GM18873 (cell line): ENCODE data around the gene MRPS2.

Experiments used
- ATAC-seq: cut with Tn5 transposase; IDR thresholded peaks from one replicate; pipeline ENCODE4 v1.9.1; 2021; ENCODE audit warnings: mild to moderate bottlenecking, moderate library complexity, moderate number of reproducible peaks; ENCODE audit not compliant: unreplicated experiment, low FRiP score

MRPS2 gene

DNA sequence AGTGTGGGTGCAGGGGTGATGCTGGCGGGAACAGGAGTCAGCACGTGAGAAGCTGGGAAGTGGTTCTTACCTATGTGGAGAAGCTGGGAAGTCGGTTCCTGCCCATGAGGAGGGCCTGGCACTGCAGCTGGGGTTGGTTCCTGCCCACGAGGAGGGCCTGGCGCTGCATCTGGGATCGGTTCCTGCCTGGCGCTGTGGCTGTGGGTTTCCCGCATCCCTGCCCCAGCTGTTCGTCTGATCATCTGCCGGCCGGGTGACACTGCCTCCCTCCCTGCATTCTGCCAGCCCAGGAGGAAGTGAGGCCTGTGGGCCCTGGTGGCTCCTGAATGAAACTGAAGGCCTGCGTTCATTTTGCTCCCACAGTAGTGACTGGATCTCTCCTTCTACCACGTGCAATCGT lies 50.5 kb downstream of the MRPS2 start:
- ATAC-seq: no peak

DNA sequence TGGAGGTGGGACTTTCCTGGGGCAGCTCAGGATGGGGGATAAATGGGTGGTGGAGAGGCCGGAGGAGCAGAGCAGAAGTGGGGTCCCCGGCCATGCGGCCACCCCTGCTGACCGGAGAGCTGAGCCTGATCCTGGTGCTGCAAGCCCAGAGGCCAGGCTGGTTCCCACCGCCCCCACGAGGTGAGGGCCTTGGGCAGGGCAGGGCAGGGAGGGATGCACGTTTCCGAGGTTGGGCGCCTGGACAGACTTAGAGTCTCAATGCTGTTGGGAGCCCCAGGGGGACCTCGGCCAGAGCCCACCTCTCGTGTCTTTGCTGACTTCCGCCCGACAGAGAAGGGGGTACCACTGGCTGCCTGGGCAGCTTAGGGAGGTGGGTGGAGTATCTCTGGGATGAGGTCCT lies 51.0 kb downstream of the MRPS2 start:
- ATAC-seq: no peak

DNA sequence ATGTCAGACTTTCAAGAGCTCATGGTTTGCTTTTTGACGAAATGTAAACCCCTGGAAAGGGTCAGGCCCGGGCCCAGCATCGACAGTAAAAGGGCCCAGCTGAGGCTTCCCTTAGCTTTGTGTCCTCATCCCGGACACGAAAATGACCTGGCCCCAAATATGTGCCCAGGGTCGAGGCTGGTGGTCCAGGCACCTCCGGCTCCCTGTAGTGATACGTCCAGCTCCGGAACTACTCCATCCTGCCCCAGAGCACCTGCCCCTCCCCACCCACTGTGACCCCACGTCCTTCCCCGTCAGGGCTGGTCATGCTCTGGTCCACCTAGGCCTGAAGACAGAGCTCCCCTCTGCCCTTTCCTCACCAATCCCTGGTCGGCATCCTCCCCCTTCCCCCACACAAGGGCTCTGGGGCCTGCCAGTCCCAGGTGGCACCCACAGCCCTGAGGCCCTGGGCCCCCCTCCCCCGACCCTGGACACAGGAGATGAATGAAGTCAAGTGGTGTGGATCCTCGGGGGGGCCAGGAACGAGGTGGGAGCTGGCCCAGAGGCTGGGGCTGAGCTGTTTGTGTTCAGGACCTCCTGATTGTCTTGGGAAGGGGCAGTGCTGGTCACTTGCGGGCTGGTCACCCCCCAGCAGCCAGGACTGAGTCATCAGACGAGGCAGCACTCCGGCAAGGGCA lies 51.7 kb downstream of the MRPS2 start:
- ATAC-seq: no peak

DNA sequence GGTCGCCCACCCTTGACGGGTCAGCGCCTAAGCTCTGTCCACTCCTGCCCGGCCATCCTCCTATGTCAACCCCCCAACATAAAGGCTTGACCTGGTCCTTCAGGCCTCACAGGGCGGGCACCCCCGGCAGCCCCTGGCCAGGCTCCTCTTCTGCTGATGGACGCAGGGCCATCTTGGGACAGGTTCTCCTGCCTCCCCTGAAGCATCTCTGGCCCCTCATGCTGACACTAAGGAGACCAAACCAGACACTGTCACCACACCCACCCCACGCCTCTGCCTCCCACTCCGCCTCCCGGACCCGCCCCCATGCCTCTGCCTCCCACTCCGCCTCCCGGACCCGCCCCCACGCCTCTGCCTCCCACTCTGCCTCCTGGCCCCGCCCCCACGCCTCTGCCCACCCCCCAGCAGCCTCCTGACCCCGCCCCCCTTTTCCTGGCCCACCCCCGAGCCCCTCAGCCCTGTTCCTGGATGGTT lies 52.3 kb downstream of the MRPS2 start:
- no peak for ATAC-seq
